HG03432 (cell line): Measurements from ENCODE around the gene SUV39H1.

ENCODE experiments used
- ATAC-seq: cut with Tn5 transposase; IDR thresholded peaks from one replicate; pipeline ENCODE4 v1.9.1; 2021; ENCODE audit warnings: mild to moderate bottlenecking, moderate library complexity; ENCODE audit not compliant: unreplicated experiment

Gene SUV39H1

DNA sequence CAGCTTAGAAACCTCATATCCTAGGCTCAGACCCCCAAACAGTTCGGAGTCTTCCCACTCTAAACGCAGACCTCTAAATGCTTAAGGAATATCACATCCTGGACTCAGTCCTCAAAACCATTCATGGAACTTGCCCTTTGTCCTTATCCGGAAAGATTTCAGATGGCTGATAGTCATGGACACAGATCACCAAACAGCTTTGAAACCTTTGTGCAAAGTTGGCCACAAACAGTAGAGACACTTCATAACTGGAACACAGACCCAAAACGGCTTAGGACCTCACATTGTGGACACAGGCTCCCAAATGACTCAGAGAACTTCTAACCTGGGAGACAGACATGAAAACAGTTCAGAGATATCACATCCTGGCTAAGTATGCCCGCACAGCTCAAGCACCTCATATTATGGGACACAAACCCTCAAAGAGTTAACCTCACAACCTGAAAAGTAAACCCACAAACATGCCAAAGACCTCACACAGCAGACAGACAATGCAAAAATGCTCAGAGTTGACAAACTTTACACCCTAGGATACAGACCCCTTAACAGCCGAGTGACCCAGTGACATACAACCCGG, 15.5 kb downstream of the SUV39H1 start:
- ATAC-seq: no peak

DNA sequence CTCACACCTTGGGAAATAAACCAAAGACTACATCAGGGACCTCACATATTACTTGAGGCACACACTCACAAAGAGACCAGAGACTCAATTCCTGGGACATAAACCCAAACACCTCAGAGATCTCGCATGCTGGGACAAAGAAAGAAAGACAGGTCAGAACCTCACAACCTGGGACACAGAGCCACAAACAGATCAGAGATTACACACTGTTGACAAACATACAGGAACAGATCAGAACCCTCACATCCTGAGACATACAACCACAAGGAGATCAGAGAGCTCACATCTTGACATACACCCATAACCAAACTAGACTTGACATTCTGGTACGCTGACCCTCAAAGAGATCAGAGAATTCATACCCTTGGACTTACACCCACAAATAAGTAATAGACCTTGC, 17.3 kb downstream of the SUV39H1 start:
- no peak for ATAC-seq

DNA sequence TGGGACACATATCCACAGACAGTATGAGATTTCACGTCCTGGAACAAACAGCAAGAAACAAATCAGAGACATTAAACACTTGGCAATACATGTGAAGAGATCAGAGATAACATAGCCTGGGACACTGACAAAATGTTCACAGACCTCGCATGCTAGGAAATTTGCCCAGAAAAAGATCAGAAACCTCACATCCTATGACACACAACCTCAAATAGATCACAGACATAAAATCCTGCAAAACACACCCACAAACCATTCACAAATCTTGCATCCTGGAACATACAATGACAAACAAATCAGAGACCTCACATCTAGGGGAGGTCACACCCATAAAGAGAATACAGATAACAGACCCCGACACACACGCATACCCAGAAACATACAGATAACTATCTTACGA, 18.0 kb downstream of the SUV39H1 start:
- ATAC-seq: no peak

DNA sequence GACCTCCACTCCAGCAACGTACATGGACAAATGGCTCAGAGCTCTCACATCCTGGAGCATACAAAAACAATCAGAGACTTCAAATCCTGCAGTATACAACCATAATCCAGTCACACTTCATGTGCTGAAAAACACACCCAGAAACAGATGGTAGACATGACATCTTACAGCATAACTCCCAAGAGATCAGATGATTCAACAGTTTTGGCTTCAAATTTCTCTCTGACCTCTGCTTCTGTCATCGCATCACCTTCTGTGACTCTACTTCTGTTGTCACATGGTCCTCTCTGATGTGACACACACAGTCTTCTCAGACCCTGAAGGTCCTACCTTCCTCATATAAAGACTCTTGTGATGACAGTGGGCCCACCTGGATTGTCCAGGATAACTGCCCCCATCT, 18.5 kb downstream of the SUV39H1 start:
- ATAC-seq: no peak

DNA sequence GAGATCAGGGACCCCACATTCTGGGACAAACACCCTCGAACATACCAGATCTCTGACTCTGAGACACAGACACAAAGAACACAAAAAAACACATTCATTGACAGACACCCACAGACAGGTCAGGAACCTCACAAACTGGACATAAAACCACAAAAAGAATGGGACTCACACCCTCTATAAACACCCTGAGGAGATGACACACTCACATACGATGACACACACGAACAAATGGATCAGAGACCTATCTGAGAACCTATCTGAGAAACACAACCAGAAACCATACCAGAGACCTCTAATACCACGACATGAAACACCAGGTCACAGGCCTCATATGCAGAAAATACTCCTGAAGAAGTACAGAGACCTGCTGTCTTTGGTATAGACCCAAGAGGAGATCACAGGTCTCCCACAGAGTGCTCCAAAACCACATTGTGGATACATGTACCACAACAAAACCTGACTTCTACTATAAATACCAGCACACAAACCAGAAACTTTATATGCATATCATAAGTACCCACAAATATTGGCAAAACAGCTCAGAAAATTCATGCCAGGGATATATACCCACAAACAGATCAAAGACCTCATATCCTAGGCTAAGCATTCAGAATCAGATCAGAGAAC, 19.5 kb downstream of the SUV39H1 start:
- ATAC-seq: no peak

DNA sequence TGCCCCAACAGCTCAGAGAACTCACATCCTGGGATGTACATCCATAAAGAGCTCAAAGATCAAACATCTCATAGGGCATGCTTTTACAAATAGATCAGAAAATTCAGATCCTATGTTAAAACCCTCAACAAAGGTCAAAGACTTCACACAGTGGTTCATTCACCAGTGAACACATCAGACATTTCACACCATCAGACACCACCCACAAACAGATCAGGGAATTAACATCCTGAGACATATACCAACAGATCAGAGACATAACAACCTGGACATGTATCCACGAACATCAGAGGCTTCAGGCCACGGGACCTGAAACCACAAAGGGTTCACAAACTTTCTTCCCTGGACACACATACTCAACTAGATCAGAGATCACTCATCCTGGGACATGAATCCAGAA, 23.4 kb downstream of the SUV39H1 start:
- no peak for ATAC-seq

DNA sequence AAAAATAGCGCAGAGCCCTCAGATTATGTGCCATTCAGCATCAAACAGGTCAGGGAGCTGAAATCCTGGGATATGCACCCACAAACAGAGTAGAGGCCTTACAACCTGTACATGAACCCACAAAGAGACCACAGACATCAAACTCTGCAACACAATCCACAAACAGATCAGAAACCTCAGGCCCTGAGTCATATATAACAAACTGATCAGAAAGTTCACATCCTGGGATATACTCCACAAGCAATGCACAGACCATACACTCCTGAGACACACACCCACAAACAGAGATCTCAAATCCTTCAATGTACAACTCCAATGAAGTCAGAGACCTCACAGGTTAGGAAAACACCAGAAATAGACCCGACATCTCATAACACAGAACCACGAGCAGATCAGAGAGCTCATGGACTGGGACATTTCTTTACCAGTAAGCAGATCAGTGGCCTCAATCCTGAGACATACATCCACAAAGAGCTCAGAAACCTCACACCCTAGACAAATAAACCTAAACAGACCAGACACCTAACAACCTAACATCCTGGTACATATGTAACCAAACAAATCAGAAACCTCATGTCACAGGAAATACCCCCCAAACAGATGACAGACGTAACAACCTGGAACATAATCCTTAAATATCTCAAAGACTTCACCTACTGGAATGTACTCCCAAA, 24.2 kb downstream of the SUV39H1 start:
- no peak for ATAC-seq

DNA sequence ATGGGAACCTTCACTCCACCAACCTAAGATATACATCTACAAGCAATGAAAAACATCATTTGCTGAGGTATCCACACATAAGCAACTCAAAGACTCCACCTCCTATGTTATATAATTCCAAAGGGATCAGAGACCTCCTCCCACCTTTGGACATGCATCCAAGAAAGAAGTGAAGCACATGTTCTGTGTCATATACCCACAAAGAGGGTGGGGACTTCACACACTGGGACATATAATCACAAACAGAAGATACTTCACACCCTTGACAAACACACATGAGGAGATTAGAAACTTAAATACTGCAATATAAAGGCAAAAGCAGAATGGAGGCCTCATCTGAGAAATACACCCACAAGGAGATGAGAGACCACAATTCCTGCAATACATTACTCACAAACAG, 25.4 kb downstream of the SUV39H1 start:
- no peak for ATAC-seq

DNA sequence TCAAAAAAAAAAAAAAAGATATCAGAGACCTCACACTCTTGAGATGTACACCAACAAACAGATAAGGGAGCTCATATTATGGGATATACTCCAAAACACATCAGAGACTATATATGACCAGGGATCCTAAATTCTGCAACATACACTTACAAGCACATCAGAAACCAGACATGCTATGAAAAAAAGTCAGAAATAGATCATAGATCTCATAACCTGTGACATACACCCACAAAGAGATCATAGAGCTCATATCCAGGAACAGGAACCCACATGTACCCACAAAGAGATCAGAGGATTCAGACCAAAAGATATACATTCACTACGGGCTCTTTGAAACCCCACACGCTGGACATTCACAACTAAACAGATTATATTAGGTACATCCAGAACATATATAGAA, 30.1 kb downstream of the SUV39H1 start:
- no peak for ATAC-seq

DNA sequence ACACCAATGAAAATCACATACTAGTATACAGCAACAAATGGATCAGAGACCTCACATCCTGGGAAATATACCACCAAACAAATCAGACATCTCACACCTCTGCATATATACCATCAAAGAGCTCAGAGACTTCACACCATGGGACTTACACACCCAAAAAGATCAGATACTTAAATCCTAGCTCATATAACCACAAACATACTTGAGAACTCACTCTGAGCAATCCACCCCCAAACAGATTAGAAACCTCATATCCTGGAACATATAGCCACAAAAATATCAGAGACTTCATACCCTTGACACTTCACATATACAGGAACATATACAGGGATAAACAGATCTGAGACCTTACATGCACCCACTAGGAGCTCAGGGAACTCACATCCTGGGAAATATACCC, 32.1 kb downstream of the SUV39H1 start:
- ATAC-seq: no peak

DNA sequence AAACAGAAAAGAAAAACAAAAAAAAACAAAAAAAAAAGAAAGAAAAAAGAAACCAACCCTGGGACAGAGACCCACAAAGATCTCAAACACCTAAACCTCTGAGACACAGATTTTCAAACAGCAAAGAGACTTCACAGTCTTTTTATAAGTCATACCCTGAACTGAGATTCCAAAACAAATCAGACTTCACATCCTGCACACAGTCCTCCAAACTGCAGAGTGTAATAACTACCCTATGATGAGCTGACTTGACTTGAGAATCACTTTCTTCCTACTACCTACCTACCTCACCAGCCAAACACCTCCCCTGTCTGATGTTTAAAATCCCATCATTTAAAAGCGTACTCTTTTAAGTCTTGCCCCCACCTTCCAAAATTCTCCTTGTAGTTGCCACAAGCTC, 39.8 kb downstream of the SUV39H1 start:
- ATAC-seq: no peak

DNA sequence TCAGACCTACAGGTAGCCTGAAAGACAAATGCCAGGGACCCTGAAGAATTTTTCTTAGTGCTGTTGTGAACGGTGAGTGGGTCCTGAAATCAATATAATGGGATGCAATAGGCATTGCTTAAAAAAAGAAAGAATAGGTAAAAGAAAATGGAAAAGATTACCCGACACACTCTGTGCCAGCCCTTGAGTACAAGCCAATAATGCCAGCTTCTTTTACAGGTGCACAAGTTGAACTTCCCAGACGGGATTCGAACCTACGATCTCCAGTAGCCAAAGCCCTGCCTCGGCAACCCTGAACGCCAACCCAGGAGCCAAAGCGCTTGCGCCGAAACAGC, 40.3 kb downstream of the SUV39H1 start:
- ATAC-seq: no peak

DNA sequence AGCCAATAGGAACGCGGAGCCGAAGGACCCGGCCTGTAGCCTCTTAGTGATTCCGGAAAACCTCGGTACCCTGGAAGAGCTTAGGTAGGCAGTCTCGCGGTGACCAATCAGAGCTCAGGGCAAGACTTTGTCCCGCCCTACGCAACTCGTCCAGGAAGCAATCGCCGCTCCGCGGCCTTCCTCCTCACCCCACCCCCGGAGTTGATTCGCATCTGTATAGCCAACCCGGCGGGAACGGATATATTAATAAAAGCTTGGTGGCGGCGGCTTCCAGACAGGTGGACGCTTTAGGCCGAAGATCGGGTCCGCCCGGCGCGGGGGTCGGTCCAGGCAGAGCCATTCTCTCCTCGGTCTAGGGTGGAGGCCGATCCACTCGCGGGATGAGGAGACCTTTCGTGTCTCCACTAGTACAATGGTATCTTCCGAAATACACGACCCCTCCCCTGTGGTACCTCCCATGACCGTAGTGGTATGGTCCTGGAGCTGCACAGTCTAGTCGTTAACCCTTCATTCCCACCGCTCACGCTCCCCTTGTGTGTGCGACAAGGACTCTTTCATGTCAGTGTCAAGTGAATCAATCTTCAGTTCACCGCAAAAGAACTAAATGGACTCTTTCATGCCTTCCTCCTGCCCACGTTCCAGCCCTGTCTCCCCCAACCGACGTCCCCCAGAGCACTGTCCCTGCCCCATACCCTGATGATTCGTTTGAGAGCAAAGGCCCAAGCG, 40.8 kb downstream of the SUV39H1 start:
- peak; percentile 98 for ATAC-seq

DNA sequence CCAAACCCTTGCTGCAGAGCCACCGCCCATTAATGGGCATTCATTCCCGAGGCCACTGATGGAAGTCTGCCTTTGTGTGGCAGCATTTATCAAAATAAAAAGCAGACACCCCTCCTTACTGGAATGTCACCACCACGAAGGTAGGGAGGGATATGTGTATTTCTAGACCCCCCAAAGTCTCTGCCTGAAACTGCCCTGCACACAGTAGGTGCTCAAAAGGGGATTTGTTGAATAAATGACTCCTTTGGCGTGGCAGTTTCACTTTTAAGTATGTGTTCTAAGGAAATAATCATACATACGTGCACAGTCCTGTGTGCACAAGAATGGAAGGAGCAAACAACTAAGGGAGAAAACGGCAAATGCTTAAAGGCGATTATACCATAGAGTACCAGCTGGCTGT, 41.4 kb downstream of the SUV39H1 start:
- no peak for ATAC-seq

DNA sequence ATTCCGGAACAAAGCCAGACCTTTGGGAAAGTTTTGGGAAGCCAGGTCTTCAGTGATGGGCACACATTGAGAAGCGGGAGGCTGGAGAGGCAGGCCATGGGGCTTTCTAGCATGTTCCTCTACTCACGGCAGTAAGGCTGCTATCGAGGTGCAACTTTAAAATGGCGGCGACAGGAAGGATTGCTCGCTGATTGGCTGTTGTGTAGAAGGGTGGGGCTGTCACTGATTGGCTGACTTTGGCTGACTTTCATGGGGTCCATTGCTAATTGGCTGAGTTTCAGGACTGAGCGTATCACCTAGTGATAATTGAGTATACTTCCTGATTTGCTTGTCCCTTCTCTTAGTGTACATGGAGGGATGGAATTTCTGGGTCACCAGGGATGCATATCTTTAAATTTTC, 45.3 kb downstream of the SUV39H1 start:
- ATAC-seq: no peak

DNA sequence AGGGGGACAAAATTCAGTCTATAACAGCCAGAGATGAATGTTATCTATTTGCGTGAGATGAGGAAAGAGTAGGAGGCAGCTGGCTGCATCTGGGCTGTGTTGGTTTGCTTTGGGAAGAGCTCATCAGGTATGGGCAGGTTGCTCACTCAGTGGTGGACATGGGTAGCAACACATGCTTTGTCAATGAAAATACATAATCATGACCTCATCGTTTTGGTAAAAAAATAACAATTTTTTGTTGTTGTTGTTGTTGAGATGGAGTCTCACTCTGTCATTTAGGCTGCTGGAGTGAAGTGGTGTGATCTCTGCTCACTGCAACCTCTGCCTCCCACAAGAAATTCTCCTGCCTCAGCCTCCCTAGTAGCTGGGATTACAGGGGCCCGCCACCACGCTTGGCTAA, 48.7 kb downstream of the SUV39H1 start:
- ATAC-seq: no peak

DNA sequence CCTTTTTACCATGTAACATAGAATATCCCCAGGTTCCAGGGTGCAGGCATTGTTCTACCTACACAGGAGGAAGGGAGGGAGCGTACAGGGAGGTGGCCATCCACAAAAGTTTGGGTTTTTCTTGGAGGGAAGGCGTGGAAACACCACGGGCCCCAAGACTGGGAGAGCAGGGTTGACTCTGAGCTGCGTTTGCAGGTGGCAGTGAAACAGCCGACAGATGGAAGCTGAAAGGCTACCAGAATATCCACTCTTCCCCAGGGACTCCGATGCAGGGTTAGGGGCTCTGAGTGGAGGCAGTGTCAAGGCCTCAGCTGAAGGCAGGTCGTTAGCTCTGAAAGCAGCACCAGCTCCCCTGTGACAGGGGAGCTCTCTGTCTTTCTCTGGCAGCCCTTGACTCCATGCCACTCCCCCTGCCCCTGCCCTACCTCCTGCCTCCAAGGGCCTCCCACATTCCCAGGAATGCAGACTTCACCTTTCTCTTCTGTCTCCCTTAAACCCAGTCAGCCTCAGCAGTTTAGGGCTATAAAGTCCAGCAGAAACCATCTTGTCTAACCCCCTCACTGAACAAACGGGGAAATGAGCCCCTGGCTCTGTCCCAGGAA, 51.0 kb downstream of the SUV39H1 start:
- no peak for ATAC-seq

DNA sequence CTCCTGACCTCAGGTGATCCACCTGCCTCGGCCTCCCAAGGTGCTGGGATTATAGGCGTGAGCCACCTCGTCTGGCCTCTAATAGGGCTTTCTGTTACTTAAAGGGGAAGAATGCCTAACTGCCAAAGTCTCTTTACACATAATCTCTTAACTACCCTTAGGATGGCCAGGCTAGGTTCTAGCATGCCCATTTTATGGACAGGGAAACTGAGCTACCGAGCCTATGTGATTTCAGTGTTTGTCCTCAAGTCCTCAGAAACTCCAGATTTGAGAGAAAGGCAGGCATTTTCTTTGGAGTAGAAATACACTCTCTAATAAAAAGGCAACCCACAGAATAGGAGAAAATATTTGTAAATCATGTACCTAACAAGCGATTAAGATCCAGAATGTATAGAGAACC, 52.6 kb downstream of the SUV39H1 start:
- ATAC-seq: no peak

DNA sequence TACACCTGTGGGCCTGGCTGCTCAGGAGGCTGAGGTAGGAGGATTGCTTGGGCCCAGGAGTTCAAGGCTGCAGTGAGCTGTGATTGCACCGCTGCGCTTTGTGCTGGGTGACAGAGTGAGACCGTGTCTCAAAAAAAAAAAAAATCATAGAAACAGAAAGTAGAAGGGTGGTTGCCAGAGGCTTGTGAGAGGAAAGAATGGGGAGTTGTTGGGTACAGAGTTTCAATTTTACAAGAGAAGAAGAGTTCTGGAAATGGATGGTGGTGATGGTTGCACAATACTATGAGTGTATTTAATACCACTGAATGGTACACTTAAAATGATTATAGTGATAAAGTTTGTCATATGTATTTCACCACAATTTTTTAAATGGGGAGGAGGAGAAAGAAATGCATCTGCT, 54.8 kb downstream of the SUV39H1 start:
- no peak for ATAC-seq

DNA sequence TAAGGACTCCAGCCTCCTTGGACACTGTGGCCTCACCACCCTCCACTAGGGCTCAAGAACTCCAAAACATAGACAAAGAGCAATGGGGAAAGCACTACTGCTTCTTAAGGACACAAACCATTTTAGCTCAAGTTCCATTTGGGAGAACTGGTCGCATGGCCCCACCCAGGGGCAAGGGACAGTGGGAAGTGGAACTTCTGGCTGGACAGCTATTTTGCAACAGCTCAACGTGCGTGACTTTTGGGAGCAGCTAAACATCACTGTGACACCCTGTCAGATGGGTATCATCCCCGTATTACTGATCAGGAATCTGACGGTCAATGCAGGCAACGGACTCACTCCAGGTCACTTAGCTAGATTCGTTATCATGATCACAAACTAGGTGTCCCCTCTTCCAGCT, 56.0 kb downstream of the SUV39H1 start:
- no peak for ATAC-seq

DNA sequence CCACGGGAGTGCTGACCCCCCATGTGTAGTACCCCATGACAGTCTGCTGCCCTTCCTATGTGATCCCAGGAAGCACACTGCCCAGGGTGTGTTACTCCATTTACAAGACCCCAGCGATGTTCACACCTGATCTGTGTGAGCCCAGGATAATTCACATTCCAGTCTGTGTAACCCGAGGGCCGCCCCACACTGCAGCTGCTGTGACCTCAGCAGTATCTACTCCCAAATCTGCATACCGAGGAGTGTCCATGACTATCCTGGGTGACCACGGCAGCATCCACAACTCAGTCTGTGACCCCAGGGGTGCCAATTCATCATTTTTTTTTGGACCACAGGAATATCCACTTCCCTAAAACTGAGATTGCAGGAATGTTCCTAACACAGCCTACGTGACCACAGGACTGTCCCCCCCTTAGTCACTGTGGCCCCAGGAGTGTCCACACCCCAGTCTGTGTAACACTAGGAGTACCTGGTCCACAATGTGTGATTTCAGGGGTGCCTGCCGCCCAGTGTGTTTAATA, 57.2 kb downstream of the SUV39H1 start:
- no peak for ATAC-seq

DNA sequence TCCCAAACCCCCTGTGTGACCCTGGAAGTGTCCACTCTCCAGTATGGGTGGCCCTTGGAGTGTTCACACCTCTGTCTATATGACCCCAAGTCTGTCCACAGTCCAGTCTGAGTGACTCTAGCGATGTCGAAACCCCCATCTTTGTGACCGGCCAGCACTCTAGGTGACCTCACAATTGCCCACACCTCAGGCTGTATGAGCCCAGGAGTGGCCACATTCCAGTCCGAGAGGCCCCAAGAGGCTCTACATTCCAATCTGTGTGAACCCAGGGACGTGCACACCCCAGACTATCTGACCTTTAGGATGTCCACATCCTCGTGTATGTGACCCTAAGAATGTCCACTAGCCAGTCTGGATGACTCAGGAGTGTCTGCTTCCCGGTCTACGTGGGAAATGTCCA, 57.7 kb downstream of the SUV39H1 start:
- ATAC-seq: no peak
